Heart left ventricle (tissue), 16 donors: ENCODE data around the gene PALD1. TPM values are rescaled to one million over a fixed set of nuclear protein-coding genes. Genes with fewer than 3 reads are reported as not detected.

Experiments
- ATAC-seq, 4 donors: fragments of 200-7000 bp; cut with Tn5 transposase; one replicate each; pipeline ENCODE4 v1.9.1; 2020 to 2022; ENCODE audit warnings: moderate library complexity in 4 of 4, mild to moderate bottlenecking in 3 of 4, moderate number of reproducible peaks in 1 of 4
- DNase-seq, 5 donors: peaks; one replicate each; pipeline ENCODE4 v3.0.0-alpha.2; 2020
- H3K27ac ChIP-seq, 12 donors: fragments of 200-600 bp; sonication (generic) in 4 of 12; one replicate each; pipeline versions ENCODE4 v1.5.0 to v1.8.0; 2016 to 2022; ENCODE audit warnings: mild to moderate bottlenecking in 2 of 12
- H3K27me3 ChIP-seq, 9 donors: fragments of 200-600 bp; sonication (generic) in 2 of 9; one replicate each; pipeline versions ENCODE4 v1.5.1 to v1.8.0; 2016 to 2022; ENCODE audit warnings: mild to moderate bottlenecking in 3 of 9
- H3K36me3 ChIP-seq, 9 donors: fragments of 200-600 bp; sonication (generic) in 2 of 9; one replicate each; pipeline versions ENCODE4 v1.5.0 to v1.8.0; 2018 to 2022; ENCODE audit warnings: mild to moderate bottlenecking in 2 of 9
- H3K4me1 ChIP-seq, 12 donors: fragments of 200-600 bp; sonication (generic) in 4 of 12; one replicate each; pipeline versions ENCODE4 v1.5.0 to v1.8.0; 2016 to 2022; ENCODE audit warnings: mild to moderate bottlenecking in 3 of 12
- H3K4me3 ChIP-seq, 12 donors: fragments of 200-600 bp; sonication (generic) in 4 of 12; one replicate each; pipeline versions ENCODE4 v1.5.0 to v1.8.0; 2017 to 2022; ENCODE audit warnings: mild to moderate bottlenecking in 9 of 12, moderate library complexity in 4 of 12
- H3K9me3 ChIP-seq, 12 donors: fragments of 200-600 bp; sonication (generic) in 4 of 12; one replicate each; pipeline versions ENCODE4 v1.5.0 to v1.8.0; 2016 to 2022; ENCODE audit warnings: mild to moderate bottlenecking in 1 of 12
- CTCF ChIP-seq, 12 donors: fragments of 200-600 bp; sonication (generic) in 4 of 12; IDR thresholded peaks; one replicate each; pipeline versions ENCODE4 v1.5.0 to v1.8.0; 2018 to 2022; ENCODE audit warnings: antibody characterized with exemption in 12 of 12, mild to moderate bottlenecking in 5 of 12
- POLR2A ChIP-seq, 2 donors: fragments of 450-650 bp; IDR thresholded peaks; one replicate each; pipeline ENCODE4 v1.6.1; 2017; ENCODE audit warnings: antibody characterized with exemption in 2 of 2, mild to moderate bottlenecking in 2 of 2, moderate library complexity in 2 of 2
- WGBS, 4 donors: extraction: QIAGEN DNeasy Blood & Tissue Kit in 2 of 4; methylation state at CpG; one replicate each; pipeline versions ENCODE4 v1.1.5 to v1.1.7; 2013 to 2018; 5-methylcytosine and 5-hydroxymethylcytosine counted together
- intact Hi-C, 10 donors: fragments of 100-400 bp; cut with DNase I; formaldehyde crosslinking; loops; one replicate each; pipeline versions ENCODE4 v1.11.1 to v1.14.2; 2022
- polyA plus RNA-seq, 2 donors: library from polyadenylated mRNA; stranded (reverse); fragments of 200-250 nt; gene quantifications; one replicate each; pipeline ENCODE4 v1.2.3, GENCODE V29; 2013
- total RNA-seq, 9 donors: library from RNA; depleted of rRNA in 2 of 9; stranded (reverse); fragments of >200 nt in 2 of 9; fragmentation: NEBNext Ultra II Directional in 3 of 9; extraction: Animal tissue kit (Norgen Biotek cat#: 25700) in 3 of 9; gene quantifications; one replicate each; pipeline versions ENCODE4 v1.1.0 to v1.2.4, GENCODE V29; 2016 to 2023
- donor health status: ischemic (EF 13 %, LVEDD 7.1; RV severe dilation, severe dysfunction).
- donor health status: healthy with polysubstance abuse.
- donor health status: DM: no; HTN: yes; CAD: no.
- donor health status: DM: no; HTN: no; CAD: no.
- donor health status: ischemic (EF 25% LVEDD 6.9; RV normal size, moderate dysfunction).
- donor health status: ischemic (EF 25% LVEDD 5.7; RV mildly dilated, moderate dysfunction).
- donor health status: healthy.
- donor health status: DM: yes; HTN: yes; CAD: no.
- donor health status: ischemic (EF 35%, LVEDD 5.7; RV mildly dilated, moderate dysfunction).
- donor health status: nonischemic (EF 11% LVEDD 7.7; RV severe dilation, severe dysfunction).
- donor health status: DM: yes; HTN: yes; CAD: no.
- donor health status: PGD.
- donor health status: ischemic (EF 29% LVEDD 5.4; RV normal size, mild dysfunction).
- donor health status: nonischemic (EF 23%, LVEDD 6.1; RV moderate dilation, normal function).

Gene PALD1
- total and polyA plus RNA-seq, 11 donors: 2.7 to 12.3 (median 5.5) TPM

DNA sequence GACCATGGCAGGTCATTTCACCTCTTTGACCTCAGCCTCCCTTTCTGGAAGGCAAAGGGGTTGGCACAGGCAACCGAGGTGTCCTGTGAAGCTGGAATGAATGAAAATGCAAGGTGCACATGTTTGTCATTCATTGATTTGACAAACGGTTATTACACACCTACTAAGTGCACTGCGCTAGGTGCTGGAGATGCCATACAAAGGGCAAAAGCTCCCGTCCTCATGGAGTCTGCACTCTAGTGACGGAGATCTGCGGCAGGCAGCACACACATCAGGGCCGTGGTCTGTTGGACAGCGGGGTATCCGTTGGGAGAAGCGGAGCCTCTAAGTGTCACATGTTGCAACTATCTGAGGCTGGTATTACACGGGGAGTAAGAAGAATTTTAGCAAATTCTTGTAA lies 79.7 kb downstream of the PALD1 start:
- peak overlapping the region in 1 of 12 donors; percentile 65 for H3K27ac ChIP-seq
- peaks cover 0 to 6% (median 0%) of the 10 kb centered on the region in 9 donors for H3K36me3 ChIP-seq
- no peak overlapping the region for H3K4me3 ChIP-seq
- DNase-seq (peak in 1 of 5 donors; percentile 12), ATAC-seq (no peak)
- H3K27me3 ChIP-seq: no peaks in the 10 kb centered on the region
- 69 to 87% (median 83%) methylated on average over 11 of the region's 11 CpGs for WGBS, 4 donors
- TF ChIP-seq POLR2A (IDR thresholded peaks at IDR 0.05) (no peak), CTCF (IDR thresholded peaks at IDR 0.05) (no peak)
- H3K4me1 ChIP-seq: peaks cover 0 to 46% (median 32%) of the 10 kb centered on the region in 12 donors
- no peaks in the 10 kb centered on the region for H3K9me3 ChIP-seq
- intact Hi-C loops: loop anchor here in 8 of 10 donors (2.0 to 10.0 kb wide), 5 partner anchors 113 to 201 kb away; partner anchors contain the start of gene ADAMTS14 (in 6 of the 8)

- 32 to 49% (median 42%) methylated on average over 20 of the region's 20 CpGs for WGBS, 4 donors
- H3K9me3 ChIP-seq: no peaks in the 10 kb centered on the region
- H3K36me3 ChIP-seq: peaks cover 0 to 4% (median 0%) of the 10 kb centered on the region in 9 donors
- peak overlapping the region in 7 of 12 donors; percentile 4 to 34 (median 19) for H3K4me3 ChIP-seq
- no peaks in the 10 kb centered on the region for H3K27me3 ChIP-seq
- peak; percentile 62 to 74 (median 66) for ATAC-seq
- intact Hi-C loops: loop anchor here in 8 of 10 donors (2.0 to 10.0 kb wide), 5 partner anchors 112 to 200 kb away; partner anchors contain the start of gene ADAMTS14 (in 6 of the 8)
- peaks cover 0 to 46% (median 32%) of the 10 kb centered on the region in 12 donors for H3K4me1 ChIP-seq
- peak; percentile 56 to 85 (median 68) for DNase-seq
- no peak for TF ChIP-seq POLR2A (IDR thresholded peaks at IDR 0.05)
- peak in 11 of 12 donors; percentile 36 to 74 (median 48) for TF ChIP-seq CTCF (IDR thresholded peaks at IDR 0.05)
- peak overlapping the region in 9 of 12 donors; percentile 25 to 72 (median 54) for H3K27ac ChIP-seq
These were observed 80.6 kb downstream of the PALD1 start for GRCh38 chr10:70558871-70559810.

DNA sequence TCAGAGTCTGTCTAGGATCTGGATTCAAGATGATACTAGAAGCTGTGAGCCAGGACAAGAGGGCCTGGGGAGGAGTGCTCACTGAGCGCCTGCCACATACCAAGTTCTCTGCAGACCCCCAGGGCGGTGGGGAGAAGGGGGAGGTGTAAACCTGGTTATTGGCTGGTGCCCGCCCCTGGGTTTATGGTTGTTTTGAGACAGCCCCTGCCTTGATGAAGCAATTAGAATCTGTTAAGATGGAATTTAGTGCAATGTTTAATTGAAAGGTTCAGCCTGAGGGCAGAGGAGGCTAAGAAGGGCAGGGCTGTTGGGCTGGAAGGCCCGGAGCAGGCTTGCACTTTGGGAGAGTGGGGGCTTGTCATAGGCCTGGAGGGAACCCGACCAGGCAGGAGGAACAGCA lies 81.3 kb downstream of the PALD1 start:
- no peak for TF ChIP-seq CTCF (IDR thresholded peaks at IDR 0.05)
- no peak for TF ChIP-seq POLR2A (IDR thresholded peaks at IDR 0.05)
- ATAC-seq (no peak), DNase-seq (peak in 1 of 5 donors; percentile 19)
- H3K4me1 ChIP-seq: peaks cover 0 to 50% (median 33%) of the 10 kb centered on the region in 12 donors
- H3K27ac ChIP-seq: peak overlapping the region in 8 of 12 donors; percentile 25 to 72 (median 54)
- 86 to 94% (median 88%) methylated on average over 5 of the region's 5 CpGs for WGBS, 4 donors
- H3K9me3 ChIP-seq: no peaks in the 10 kb centered on the region
- intact Hi-C loops: loop anchor here (2.0 to 10.0 kb wide), 5 partner anchors 111 to 199 kb away; partner anchors contain the start of gene ADAMTS14 (in 8 of the 10)
- no peaks in the 10 kb centered on the region for H3K27me3 ChIP-seq
- H3K4me3 ChIP-seq: no peak overlapping the region
- peaks cover 0 to 8% (median 0%) of the 10 kb centered on the region in 9 donors for H3K36me3 ChIP-seq
